ENCODE data around the gene DDX27.
"Not testable (repeated sequence)": the region's sequence is repeated elsewhere in the genome, so short reads cannot be mapped to it uniquely, and the experiment has no call there.

Gene DDX27

DNA sequence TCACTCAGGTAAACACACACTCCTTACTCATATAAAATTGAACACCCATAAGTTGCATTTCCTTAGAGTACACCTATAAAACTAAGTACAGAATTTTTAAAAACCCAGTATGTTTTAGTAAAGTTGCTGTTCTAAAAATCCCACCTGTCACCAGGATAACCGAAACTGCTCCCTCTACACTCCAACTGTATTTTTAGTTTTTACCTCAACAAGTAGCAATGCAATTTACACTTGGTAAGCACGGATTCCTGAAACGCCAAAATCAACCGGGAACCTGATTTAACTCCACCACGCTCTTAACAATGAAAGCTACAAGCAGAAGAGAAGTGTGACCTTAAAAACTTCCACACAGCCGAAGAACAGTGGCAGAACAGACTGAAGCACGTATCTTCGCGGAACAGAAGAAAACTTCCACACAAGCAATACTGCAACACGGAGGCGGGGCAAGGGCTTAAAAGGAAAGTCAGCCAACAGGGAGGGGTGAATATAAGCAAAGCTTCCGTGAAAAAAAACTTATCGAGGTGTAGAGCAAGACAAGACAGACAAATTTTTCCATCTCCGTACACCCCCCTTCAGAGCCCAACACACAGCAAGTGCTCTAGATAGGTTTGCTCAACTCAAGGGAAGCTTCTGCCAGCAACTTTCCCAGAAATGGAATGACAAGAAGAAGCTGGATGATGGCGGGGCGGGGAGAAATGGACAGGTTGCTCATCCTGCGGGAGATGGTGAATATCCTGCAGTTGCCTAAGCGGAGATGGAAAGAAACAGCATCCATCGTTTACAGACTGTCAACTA, 32.5 kb upstream of the DDX27 start:
- no peaks in the 10 kb centered on the region for H3K9me3 Mint-ChIP-seq
- peaks cover 29% of the 10 kb centered on the region for H3K36me3 Mint-ChIP-seq (ENCODE audit: low read depth)
- intact Hi-C loops (cut with micrococcal nuclease) = no loop called here
- peak overlapping the region; percentile 77 for H3K27ac Mint-ChIP-seq
- peaks cover 1% of the 10 kb centered on the region for H3K27me3 Mint-ChIP-seq
- peak overlapping the region; percentile 78 for H3K4me3 Mint-ChIP-seq
- peaks cover 36% of the 10 kb centered on the region for H3K4me1 Mint-ChIP-seq (ENCODE audit: low read depth)

DNA sequence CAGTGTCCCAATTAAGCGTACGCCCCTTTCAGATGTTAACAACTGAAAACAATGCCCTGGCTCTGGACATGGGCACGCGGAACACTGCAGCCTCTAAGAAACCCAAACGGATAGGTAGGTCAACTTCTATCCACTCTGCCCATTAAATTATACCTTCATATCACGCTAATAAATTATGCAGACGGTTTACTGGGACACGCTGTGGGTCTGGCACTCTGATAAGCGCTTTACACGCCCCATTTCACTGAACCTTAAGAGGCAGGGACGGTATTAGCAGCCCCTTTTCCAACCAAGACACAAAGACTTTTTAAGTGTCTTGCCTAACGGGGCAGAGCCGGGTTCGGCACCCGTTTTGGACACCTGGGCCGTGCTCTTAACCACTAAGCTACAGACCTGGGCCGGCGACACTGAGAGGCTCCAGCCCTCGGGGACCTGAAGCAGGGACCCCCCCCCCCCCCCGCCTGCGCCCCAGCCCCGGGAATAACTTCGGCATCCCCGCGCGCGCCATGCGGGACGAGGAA, 31.8 kb upstream of the DDX27 start:
- peaks cover 36% of the 10 kb centered on the region for H3K4me1 Mint-ChIP-seq (ENCODE audit: low read depth)
- H3K27ac Mint-ChIP-seq = peak overlapping the region; percentile 77
- H3K27me3 Mint-ChIP-seq = peaks cover 5% of the 10 kb centered on the region
- intact Hi-C loops (cut with micrococcal nuclease) = no loop called here
- H3K36me3 Mint-ChIP-seq (ENCODE audit: low read depth) = peaks cover 29% of the 10 kb centered on the region
- H3K9me3 Mint-ChIP-seq = no peaks in the 10 kb centered on the region
- peak overlapping the region; percentile 78 for H3K4me3 Mint-ChIP-seq

DNA sequence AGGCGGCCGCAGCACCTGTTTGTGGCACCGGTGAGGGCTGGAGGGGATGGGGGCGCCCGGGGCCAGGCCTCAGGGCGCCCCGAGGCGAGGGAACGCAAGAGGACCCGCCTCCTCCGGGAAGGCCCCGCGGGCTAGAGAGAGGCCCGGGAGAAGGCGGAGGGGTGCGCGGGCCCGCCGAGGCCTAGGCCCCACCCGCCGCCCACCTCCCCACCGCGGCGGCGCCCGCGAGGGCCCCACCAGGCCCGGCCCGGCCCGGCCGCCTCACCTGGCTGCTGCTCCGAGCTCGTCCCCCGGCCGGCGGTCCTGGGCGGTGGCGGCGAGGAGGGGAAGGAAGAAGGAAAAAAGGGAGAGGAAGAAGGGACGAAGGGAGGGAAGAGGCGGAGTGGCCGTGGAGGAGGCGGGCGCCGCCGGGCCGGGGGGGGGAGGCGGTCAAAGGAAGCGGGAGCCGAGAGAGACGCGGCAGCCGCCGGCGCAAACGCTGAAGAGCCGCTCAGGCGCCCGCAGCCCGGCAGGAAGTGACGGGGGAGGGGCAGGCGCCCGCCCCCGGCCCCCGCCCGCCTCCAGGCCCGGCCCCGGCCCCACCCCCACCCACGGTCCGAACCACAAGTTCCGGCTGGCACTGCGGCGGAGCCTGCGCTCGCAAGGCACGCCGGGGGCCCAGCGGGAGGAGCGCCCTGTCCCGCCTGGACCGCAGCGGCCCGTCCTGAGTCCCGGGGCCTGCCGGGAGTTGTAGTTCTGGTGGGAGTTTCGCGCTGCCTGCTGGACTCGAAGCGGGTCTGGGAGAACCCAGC, 31.2 kb upstream of the DDX27 start, which contains the start of gene STAU1:
Gene STAU1 (minus strand): TSS at position 484 of the 791 bp plus-strand sequence. CDS start 22,133 bp downstream, outside the sequence.
- peaks cover 36% of the 10 kb centered on the region for H3K4me1 Mint-ChIP-seq (ENCODE audit: low read depth)

DNA sequence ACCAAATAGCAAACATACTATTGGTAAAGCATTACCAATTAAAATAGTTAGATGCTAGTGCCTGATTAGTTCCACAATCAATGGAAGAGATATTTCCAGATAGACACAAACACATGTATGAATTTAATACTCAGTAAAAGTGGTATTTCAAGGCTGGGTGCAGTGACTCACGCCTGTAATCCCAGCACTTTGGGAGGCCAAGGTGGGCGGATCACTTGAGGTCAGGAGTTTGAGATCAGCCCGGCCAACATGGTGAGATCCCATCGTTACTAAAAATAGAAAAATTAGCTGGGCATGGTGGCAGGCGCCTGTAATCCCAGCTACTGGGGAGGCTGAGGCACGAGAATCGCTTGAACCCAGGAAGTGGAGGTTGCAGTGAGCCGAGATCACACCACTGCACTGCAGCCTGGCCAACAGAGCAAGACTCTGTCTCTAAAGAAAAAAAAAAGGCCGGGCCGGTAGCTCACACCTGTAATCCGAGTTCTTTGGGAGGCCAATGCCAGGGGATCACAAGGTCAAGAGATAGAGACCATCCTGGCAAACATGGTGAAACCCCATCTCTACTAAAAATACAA, 26.2 kb upstream of the DDX27 start:
- H3K27ac Mint-ChIP-seq; H3K4me3 Mint-ChIP-seq; H3K27me3 Mint-ChIP-seq; H3K4me1 Mint-ChIP-seq (ENCODE audit: low read depth); intact Hi-C loops (cut with micrococcal nuclease); H3K9me3 Mint-ChIP-seq; H3K36me3 Mint-ChIP-seq (ENCODE audit: low read depth): not testable (repeated sequence)

More for the DNA sequence above, 31.2 kb upstream of the DDX27 start, which contains the start of gene STAU1:
- peak within 1 kb of the TSS; percentile 77 for H3K27ac Mint-ChIP-seq
- no peaks in the 10 kb centered on the region for H3K9me3 Mint-ChIP-seq
- peaks cover 29% of the 10 kb centered on the region for H3K36me3 Mint-ChIP-seq (ENCODE audit: low read depth)
- H3K27me3 Mint-ChIP-seq = peaks cover 5% of the 10 kb centered on the region
- peak within 1 kb of the TSS; percentile 78 for H3K4me3 Mint-ChIP-seq
- intact Hi-C loops (cut with micrococcal nuclease) = loop anchor here (1.0 kb wide), 1 partner anchor 31 kb away; the partner anchor contains the start of gene DDX27

DNA sequence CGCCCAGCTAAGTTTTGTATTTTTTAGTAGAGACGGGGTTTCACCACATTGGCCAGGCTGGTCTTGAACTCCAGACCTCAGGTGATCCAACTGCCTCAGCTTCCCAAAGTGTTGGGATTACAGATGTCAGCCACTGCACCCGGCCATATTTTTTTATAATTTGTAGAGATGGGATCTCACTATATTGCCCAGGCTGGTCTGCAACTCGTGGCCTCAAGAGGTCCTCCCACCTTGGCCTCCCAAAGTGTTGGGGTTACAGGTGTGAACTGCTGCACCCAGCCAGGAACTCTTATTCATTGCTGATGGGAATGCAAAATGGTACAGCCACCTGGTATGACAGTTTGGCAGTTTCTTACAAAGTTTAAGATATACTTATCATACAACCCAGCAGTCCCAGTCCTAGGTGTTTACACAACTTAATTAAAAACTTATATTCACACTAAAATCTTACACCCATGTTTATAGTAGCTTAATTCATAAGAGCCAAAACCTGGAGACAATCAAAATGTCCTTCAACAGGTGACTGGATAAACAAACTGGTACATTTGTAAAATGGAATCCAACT, 19.4 kb upstream of the DDX27 start:
- Mint-ChIP-seq H3K4me1 (ENCODE audit: low read depth) (no peaks in the 10 kb centered on the region), H3K4me3 (no peak overlapping the region), H3K27me3 (no peaks in the 10 kb centered on the region), H3K36me3 (ENCODE audit: low read depth) (no peaks in the 10 kb centered on the region), H3K9me3 (no peaks in the 10 kb centered on the region), H3K27ac (no peak overlapping the region)
- intact Hi-C loops (cut with micrococcal nuclease) = no loop called here

DNA sequence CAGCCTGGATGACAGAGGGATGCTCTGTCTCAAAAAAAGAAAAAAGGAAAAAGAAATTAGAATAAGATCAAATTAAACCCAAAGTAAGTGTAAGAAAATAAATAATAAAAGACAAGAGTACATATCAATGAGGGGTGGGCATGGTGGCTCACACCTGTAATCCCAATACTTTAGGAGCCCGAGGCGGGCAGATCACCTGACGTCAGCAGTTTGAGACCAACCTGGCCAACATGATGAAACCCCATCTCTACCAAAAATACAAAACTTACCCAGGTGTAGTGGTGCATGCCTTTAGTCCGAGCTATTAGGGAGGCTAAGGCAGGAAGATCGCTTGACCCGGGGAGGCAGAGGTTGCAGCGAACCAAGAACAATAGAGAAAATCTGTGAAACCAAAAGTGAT, 16.2 kb upstream of the DDX27 start:
- no peaks in the 10 kb centered on the region for H3K4me1 Mint-ChIP-seq (ENCODE audit: low read depth)
- H3K9me3 Mint-ChIP-seq = no peaks in the 10 kb centered on the region
- H3K36me3 Mint-ChIP-seq (ENCODE audit: low read depth) = no peaks in the 10 kb centered on the region
- H3K27me3 Mint-ChIP-seq = no peaks in the 10 kb centered on the region
- intact Hi-C loops (cut with micrococcal nuclease) = no loop called here
- no peak overlapping the region for H3K27ac Mint-ChIP-seq
- H3K4me3 Mint-ChIP-seq = no peak overlapping the region

DNA sequence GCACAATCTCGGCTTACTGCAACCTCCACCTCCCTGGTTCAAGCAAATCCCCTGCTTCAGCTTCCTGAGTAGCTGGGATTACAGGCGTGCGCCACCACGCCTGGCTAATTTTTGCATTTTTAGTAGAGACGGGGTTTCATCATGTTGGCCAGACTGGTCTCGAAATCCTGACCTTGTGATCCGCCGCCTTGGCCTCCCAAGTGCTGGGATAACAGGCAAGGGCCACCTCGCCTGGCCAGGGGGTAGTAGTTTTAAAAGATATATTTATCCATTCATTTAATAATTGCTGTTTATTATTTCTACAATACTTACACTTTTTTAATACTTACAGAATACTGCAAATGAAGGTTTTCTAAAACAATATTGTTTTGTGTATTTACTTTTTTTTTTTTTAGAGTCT, 15.5 kb upstream of the DDX27 start:
- no peaks in the 10 kb centered on the region for H3K9me3 Mint-ChIP-seq
- H3K4me1 Mint-ChIP-seq (ENCODE audit: low read depth) = no peaks in the 10 kb centered on the region
- H3K36me3 Mint-ChIP-seq (ENCODE audit: low read depth) = no peaks in the 10 kb centered on the region
- no peak overlapping the region for H3K4me3 Mint-ChIP-seq
- no peaks in the 10 kb centered on the region for H3K27me3 Mint-ChIP-seq
- intact Hi-C loops (cut with micrococcal nuclease) = no loop called here
- no peak overlapping the region for H3K27ac Mint-ChIP-seq

DNA sequence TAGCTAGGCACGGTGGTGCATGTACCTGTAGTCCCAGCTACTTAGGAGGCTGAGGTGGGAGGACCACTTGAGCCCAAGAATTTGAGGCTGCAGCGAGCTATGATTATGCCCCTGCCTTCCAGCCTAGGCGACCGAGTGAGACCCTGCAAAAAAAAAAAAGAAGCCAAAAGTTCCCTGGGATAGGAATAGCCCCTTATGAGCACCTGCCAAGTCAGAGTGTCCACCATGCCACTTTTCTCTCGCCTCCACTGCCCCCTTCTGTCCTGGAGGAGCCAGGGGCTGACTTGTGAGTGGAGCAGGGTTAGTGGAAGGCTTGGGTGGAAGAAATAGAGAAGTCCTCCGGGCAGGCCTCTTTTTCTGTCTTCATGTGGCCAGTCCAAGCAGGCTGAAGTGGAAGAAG, 12.1 kb upstream of the DDX27 start:
- no peak overlapping the region for H3K27ac Mint-ChIP-seq
- H3K4me3 Mint-ChIP-seq = no peak overlapping the region
- intact Hi-C loops (cut with micrococcal nuclease) = no loop called here
- no peaks in the 10 kb centered on the region for H3K36me3 Mint-ChIP-seq (ENCODE audit: low read depth)
- no peaks in the 10 kb centered on the region for H3K4me1 Mint-ChIP-seq (ENCODE audit: low read depth)
- no peaks in the 10 kb centered on the region for H3K27me3 Mint-ChIP-seq
- peaks cover 12% of the 10 kb centered on the region for H3K9me3 Mint-ChIP-seq

DNA sequence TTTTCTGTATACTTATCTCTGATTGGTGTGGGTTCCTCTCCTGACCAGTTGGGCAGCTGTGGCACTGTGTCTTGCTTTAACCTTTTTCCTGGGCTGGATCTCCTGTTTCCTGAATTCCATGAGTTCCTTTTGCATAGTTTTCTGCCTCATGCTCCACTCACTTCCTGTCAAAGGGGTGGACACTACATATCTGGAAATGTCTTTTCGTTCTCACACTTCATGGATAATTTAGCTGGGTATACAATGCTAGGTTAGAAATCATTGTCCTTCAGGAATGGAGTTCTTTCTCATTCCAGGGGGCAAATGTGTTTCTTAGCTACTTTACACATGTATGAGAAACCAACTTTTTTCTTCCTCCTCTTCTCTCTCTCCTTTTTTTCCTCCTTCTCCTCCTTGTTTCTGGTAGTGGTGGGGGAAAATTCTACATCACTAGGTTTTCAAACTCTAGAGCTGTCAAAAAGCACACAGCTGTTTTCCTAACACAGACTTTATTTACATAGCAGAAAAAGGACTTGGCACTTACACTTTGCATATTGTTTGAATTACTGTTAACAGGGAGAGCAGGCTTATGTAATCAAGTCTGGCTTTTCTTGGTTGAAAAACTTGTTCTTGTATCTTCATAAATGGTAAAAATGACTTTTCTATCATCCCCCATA, 9.0 kb upstream of the DDX27 start:
- Mint-ChIP-seq H3K27me3 (no peaks in the 10 kb centered on the region), H3K4me3 (no peak overlapping the region)
- intact Hi-C loops (cut with micrococcal nuclease) = loop anchor here (10.0 kb wide), 1 partner anchor 45 kb away; no protein-coding TSS in a partner anchor

DNA sequence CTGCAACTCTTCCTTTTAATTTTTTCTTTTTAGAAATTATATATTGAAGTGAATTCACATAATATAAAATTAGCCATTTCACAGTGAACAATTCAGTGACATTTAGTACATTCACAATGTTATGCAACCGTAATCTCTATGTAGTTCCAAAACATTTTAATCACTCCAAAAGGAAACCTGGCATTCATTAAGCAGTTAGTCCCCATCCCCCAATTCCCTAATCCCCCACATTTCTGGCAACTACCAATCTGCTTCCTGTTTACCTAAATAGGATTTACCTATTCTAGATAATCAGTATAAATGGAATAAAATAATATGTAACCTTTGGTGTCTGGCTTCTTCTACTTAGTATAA, 8.5 kb upstream of the DDX27 start:
- Mint-ChIP-seq H3K9me3 (peaks cover 12% of the 10 kb centered on the region), H3K27me3 (no peaks in the 10 kb centered on the region), H3K4me3 (no peak overlapping the region), H3K27ac (no peak overlapping the region), H3K36me3 (ENCODE audit: low read depth) (no peaks in the 10 kb centered on the region), H3K4me1 (ENCODE audit: low read depth) (no peaks in the 10 kb centered on the region)
- intact Hi-C loops (cut with micrococcal nuclease) = loop anchor here (10.0 kb wide), 1 partner anchor 46 kb away; no protein-coding TSS in a partner anchor

More for the DNA sequence above, 9.0 kb upstream of the DDX27 start:
- H3K9me3 Mint-ChIP-seq = peaks cover 12% of the 10 kb centered on the region
- H3K27ac Mint-ChIP-seq = no peak overlapping the region
- no peaks in the 10 kb centered on the region for H3K36me3 Mint-ChIP-seq (ENCODE audit: low read depth)
- no peaks in the 10 kb centered on the region for H3K4me1 Mint-ChIP-seq (ENCODE audit: low read depth)

DNA sequence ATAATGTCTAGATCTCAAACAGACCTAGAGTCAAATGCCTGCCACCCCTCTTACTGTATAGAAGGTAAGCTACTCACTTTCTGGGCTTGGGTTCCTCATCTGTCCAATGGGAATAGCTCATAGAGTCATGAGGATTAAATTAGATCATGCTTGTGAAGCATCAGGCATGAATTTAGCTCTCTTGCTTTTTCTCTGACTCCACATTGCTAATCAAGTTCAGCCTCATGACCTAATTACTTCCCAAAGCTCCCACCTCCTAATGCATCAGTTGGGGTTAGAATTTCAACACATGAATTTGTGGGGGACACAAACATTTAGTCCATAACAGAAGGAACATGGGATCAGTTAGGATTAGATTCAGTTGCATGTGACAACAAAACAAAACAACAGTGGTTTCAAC, 4.6 kb upstream of the DDX27 start:
- H3K36me3 Mint-ChIP-seq (ENCODE audit: low read depth) = peaks cover 5% of the 10 kb centered on the region
- intact Hi-C loops (cut with micrococcal nuclease) = loop anchor here (10.0 kb wide), 1 partner anchor 50 kb away; no protein-coding TSS in a partner anchor

DNA sequence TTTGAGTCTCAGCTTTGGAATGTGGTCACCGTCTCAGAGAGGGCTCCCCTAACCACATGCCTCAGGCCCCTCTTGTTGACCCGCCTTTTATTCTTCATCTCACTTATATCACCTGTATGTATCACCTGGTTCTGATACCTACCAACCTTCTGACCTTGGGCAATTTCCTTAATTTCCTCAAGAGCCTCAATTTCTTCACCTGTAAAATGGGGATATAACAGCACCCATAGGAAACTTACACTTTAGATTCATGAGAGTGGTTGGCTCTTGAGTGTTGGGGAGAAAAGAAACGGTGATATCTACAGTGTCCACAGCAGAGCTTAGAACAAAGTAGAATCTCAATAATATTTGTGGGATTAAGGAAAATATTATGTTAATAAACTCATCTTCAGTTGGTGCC, 4.0 kb upstream of the DDX27 start:
- Mint-ChIP-seq H3K27ac (no peak overlapping the region), H3K36me3 (ENCODE audit: low read depth) (peaks cover 10% of the 10 kb centered on the region), H3K9me3 (peaks cover 5% of the 10 kb centered on the region), H3K4me3 (no peak overlapping the region), H3K27me3 (no peaks in the 10 kb centered on the region), H3K4me1 (ENCODE audit: low read depth) (peaks cover 5% of the 10 kb centered on the region)
- intact Hi-C loops (cut with micrococcal nuclease) = loop anchor here (10.0 kb wide), 1 partner anchor 50 kb away; no protein-coding TSS in a partner anchor

More for the DNA sequence above, 4.6 kb upstream of the DDX27 start:
- no peak overlapping the region for H3K4me3 Mint-ChIP-seq
- H3K4me1 Mint-ChIP-seq (ENCODE audit: low read depth) = no peaks in the 10 kb centered on the region
- H3K27me3 Mint-ChIP-seq = no peaks in the 10 kb centered on the region
- no peak overlapping the region for H3K27ac Mint-ChIP-seq
- H3K9me3 Mint-ChIP-seq = peaks cover 12% of the 10 kb centered on the region

DNA sequence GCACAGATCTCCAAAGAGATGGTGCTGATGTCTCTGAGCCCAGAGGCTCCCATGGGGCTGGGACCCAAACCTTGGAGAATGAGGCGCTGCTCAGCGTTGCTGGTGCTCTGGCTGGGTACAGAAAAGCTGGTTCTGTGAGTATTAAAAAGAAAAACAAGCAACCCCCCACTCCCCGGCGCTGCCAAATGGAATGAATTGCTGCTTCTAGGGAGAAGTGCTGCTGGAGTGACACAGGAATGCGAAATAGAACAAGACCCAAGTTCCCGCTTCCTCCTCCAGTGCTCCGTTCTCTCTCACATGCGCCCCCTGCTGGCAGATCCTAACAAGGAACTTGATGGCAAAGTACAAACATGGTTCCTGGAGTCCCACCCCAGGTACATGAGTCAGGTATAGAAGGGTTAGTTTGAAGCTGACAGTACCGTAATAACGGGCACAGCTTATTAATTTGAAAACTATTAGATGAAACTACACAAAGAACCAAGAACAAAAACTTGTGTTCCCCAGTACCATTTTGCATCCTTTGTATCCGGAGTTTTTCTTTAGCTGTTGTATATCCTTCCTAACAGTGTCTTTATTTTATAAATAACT, 2.1 kb upstream of the DDX27 start:
- Mint-ChIP-seq H3K4me1 (ENCODE audit: low read depth) (peaks cover 18% of the 10 kb centered on the region), H3K27me3 (no peaks in the 10 kb centered on the region), H3K27ac (no peak overlapping the region), H3K4me3 (peak overlapping the region; percentile 9), H3K36me3 (ENCODE audit: low read depth) (peaks cover 28% of the 10 kb centered on the region), H3K9me3 (no peaks in the 10 kb centered on the region)
- intact Hi-C loops (cut with micrococcal nuclease) = loop anchor here (1.0 to 10.0 kb wide), 2 partner anchors 52 to 84 kb away; no protein-coding TSS in a partner anchor
